ENCODE measurements around the gene PLOD1.
"Not testable (repeated sequence)": the region's sequence is repeated elsewhere in the genome, so short reads cannot be mapped to it uniquely, and the experiment has no call there.

Gene PLOD1

DNA sequence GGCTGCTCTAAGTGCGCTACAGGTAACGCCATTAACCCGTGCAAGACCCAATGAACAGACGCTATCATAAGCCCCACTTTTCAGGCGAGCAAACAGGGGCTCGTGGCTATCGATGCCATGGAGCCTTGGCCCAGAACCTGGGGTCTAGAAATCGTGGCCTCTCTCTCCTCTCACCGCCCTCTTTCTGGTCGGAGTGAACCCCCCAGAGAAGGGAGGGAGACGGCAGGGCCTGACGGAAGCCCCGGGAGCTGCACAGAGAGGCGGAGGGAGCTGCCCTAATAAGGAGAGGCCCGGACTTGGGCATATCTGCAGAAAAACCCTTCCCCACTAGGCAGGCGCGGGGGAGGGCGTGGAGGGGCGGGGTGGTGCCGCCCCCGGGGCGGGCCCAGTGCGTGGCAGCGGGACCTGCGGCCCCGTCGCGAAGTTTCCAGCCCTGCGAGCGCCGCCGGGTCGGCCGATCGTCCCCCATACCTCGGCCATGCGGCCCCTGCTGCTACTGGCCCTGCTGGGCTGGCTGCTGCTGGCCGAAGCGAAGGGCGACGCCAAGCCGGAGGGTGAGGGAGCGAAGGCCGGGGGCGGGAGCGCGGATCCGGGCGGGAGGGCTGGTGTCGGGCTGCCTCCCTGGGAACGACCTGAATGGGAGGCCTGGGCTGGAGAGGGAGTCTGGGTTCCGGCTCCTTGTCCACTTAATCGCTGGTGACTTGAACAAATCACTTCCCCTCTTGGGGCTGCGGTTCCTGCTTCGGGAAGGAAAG is at the start of gene PLOD1:
TSS of gene PLOD1 (plus strand) at position 416 of the 755 bp plus-strand sequence. CDS start at position 479, 63 bp downstream.
- peak; percentile 96 for DNase-seq

GRCh38 chr1:11885916-11886315 is 48.6 kb upstream of the PLOD1 start:
- no peak for DNase-seq

DNA sequence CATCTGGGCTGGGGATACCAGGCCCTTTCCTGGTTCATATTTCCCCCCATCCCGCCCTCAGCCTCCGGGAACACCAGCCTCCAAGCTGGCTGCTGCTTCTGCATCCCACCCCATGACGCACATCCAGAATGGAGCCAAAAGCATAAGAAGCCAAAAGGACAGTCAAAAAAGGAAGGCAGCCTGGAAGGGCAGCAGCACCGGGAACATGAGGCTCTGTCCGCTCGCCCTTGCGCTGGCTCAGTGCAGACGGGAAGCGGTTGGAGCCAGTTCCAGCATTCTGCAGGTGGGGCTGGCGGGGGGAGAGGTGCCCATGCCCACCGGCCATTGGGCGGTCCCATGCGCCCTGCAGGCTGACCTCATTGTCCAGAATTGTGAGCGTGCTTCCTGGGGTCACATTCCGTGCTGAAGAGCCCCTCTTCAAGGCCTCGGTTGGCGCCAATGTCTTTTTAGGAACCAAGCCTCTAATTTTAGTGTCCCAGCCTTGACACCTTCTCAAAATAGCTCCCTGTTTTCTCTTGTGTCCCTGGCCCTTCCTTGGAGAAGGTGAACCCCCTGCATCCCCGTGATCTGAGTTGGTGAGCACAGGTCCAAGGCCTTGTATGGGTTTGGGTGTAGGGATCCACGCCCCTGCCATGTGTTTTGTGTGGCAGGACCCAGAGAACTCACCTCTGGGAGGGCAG is 47.4 kb upstream of the PLOD1 start:
- no peak for DNase-seq

DNA sequence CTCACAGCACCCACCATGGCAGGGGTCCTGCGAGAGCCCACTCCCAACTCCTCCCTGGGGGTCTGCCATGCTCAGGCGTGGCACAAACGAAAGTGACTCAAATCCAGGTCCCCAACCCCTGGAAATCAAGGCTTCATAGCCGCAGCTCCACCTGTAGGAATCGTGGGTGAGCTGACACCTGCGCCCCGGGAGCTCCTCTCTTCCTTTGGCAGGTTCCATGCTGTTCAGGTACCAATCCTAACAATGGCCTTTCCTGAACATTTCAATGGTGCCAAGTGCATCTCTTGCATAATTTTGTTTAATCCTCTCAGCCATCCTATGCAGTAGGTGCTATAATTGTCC is 46.9 kb upstream of the PLOD1 start:
- no peak for DNase-seq

DNA sequence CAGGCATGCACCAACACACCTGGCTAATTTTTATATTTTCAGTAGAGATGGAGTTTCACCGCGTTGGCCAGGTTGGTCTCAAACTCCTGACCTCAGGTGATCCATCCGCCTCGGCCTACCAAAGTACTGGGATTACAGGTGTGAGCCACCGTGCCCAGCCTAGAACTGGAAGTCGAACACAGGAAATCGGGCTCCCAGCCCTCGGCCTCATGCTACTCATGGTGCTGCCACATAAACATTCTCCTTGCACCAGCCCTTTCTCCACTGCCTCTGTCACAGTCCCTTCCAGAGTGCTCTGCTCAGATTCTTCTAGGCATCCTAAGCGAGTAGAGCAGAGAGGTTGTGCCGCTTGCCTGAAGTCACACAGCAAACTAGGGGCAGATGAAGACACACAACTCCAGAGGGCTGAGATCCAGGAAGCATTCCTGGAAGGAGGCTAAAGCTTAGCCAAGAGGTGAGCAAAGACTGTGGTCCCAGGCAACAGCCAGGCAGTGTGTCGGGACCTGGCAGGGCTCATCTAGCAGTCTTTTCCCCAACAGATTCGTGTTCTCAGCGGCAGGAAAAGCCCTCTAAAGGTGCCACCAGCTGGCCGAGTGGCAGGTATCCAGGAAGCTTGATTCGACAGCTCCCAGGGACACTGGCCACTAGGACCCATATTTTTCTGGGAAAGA is 46.2 kb upstream of the PLOD1 start:
- DNase-seq = no peak

DNA sequence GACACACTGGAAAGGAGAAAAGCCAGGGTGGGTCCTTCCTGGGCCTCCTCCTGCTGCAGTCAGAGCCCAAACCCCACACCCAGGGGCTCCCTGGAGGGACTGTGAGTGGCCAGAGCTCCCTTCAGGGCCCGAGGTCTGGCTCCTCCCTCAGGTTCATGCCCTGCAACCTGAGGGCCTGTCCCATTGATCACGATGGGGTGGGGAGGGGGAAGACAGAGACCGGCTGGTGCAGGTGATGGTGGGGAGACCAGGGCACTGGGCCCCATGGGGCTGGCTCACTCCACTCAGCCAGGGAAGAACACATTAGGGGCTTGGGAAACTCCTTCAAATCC is 45.7 kb upstream of the PLOD1 start:
- DNase-seq = no peak

GRCh38 chr1:11891433-11892186 is 42.9 kb upstream of the PLOD1 start:
- DNase-seq = no peak

DNA sequence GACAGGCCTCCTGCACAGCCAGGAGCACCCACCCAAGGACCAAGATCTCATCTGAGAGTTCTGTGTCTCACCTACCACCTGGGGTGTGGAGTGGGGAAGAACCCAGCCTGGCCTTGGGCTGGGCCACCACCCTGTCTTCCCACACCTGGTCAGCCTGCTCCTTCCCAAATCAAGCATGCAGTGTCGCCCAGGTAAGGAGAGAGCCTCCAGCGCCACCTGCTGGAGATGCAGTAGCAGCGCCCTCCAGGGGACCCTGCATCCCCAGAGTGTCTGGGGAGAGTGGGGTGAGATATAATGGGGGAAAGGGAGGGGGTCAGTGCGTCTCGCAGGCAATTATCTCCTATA is 40.6 kb upstream of the PLOD1 start:
- DNase-seq = peak; percentile 89

DNA sequence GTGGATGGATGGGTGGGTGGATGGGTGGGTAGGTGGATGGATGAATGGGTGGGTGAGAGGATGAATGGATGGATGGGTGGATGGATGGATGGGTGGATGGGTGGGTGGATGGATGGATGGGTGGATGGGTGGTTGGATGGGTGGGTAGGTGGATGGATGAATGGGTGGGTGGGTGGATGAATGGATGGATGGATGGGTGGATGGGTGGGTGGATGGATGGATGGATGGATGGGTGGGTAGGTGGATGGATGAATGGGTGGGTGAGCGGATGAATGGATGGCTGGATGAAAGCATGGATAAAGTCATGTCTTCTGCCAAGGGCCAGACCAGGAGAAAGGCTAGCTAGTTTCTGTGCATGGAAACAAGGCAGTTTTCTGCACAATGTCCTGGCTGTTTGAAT is 40.0 kb upstream of the PLOD1 start:
- not testable (repeated sequence) for DNase-seq

DNA sequence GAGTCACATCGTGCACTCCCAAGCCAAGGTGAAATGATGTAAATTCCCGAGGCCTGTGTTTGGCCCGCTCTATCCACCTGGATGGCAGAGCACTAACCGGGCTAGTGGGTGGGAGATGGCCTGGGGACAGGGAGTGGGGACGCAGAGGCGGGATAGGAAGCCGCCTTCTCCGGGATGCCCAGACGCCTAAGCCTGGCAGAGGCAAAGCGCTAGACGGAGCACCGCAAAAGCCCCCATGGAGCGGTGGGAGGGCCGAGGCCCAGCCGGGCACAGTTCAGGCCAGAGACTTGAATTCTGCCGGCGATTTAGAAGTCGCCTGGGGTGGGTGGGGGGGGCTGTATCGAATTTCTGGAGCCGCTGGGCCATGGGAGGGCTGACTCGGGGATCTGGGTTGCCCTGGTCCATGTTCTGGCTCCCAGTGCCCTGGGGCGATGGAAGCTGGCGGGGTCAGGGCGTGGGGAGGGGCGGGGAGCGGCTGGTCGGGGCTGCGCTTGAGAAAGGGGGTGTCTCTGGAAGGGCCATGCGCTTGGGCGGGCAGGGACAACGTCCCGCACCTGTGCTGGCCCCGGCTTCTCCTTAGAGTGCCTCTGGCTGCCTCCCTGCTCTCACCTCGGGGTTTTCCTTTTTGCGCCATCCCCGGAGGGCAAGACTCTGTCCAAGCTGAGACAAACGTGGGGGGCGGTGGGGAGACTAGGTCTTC is 36.3 kb upstream of the PLOD1 start:
- no peak for DNase-seq

GRCh38 chr1:11898831-11899467 is 35.6 kb upstream of the PLOD1 start:
- no peak for DNase-seq

DNA sequence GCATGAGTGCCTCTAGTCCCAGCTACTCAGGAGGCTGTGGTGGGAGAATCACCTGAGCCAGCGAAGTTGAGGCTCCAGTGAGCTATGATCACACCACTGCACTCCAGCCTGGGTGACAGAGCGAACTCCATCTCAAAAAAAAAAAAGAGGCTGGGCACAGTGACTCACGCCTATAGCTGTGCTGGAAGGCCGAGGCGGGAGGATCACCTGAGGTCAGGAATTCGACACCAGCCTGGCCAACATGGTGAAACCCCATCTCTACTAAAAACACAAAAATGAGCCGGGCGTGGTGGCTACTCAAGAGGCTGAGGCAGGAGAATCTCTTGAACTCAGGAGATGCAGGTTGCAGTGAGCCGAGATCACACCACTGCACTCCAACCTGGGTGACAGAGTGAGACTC is 33.1 kb upstream of the PLOD1 start:
- DNase-seq = not testable (repeated sequence)

DNA sequence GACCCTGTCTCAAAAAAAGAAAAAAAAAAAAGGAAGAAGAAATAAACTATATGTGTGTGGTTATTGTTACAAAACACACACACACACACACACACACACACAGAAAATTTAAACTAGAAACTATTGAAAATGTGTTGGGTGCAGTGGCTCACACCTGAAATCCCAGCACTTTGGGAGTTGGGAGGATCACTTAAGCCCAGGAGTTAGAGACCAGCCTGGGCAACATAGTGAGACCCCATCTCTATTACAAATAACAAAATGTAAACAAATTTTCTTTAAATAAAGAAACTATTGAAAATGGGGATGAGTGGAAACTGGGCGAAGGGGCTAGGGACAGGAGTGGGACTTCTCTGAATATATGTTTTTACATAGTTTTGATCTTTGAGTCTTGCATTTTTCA is 31.3 kb upstream of the PLOD1 start:
- DNase-seq = no peak

- DNase-seq = not testable (repeated sequence)
Observed at GRCh38 chr1:11904156-11904555, 30.4 kb upstream of the PLOD1 start.

- no peak for DNase-seq
Observed at GRCh38 chr1:11904978-11905377, 29.5 kb upstream of the PLOD1 start.

DNA sequence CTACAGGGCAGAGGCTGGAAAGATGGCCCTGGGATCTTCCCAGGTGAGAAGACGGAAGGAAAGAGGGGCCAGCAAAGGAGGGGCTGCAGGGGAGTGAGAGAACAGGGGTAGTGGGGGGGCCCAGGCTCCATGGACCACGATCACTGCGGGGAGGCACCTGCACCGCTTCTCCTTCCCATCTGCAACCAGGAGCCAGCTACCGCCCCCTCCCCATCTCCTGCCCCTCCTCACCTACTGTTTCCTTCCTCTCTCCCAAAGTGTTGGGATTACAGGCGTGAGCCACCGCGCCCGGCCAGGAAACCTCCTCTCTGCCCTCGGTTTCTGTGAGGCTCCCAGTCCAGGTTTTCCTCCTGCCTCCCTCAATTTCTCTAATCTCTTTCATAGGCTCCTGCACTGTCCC is 27.6 kb upstream of the PLOD1 start:
- no peak for DNase-seq

- DNase-seq = peak; percentile 93
Observed at GRCh38 chr1:11907275-11908094, 27.0 kb upstream of the PLOD1 start.

DNA sequence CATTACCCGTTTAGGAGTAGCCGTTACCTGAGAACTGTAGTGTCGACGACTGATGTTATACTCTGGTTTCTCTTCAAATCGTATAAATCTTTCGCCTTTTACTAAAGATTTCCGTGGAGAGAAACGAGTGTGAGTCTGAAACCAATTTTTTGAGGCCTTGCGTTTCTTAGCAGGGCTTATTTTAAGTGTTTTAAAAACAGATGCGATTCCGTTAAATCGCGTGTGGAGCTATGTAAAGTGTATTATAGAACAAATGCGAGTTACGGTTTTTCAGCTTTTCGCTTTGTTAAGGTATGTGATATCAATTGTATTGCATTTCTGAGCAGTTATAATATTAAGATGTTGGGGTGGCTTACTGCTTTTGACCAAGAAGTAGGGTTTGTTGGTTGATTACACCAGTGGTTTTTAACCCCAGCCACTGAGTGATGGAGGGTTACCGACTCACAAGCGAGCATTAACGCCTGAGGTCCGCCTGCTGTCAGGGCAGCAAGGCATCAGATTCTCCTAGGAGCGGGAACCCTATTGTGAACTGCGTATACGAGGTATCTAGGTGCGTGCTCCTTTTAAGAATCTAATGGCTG is 26.3 kb upstream of the PLOD1 start:
- DNase-seq = no peak

DNA sequence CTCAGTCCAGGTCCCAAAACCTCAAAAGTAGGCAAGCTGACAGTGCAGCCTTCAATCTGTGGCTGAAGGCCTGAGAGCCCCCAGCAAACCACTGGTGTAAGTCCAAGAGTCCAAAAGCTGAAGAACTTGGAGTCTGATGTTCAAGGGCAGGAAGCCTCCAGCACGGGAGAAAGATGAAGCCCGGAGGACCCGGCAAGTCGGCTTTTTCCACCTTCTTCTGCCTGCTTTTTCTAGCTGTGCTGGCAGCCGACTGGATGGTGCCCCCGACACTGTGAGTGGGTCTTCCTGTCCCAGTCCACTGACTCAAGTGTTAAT is 23.6 kb upstream of the PLOD1 start:
- not testable (repeated sequence) for DNase-seq

DNA sequence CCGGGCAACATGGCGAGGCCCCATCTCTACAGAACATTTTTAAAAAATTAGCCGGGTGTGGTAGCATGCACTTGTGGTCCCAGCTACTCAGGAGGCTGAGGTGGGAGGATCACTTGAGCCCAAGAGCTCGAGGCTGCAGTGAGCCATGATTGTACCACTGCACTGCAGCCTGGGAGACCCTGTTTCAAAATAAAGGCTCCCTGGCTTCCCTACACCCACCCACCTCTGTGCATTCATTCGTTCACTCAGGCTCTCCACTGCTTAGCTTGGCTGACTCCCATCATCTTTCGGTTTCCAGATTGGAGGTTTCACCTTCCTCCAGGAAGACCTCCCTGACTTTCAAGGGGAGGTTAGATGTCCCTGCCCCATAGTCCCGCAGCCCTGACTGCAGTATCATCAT is 22.5 kb upstream of the PLOD1 start:
- DNase-seq = no peak

- DNase-seq = not testable (repeated sequence)
Observed at GRCh38 chr1:11912482-11913216, 21.9 kb upstream of the PLOD1 start.

Data from activated CD8-positive, alpha-beta memory T cell treated with anti-CD3 and anti-CD28 coated beads for 24 hours (primary cell).